ENCODE measurements around the gene POU6F2. TPM values are rescaled to one million over a fixed set of nuclear protein-coding genes. Genes with fewer than 3 reads are reported as not detected.

Gene POU6F2
- total and polyA plus RNA-seq, 7 donors: 0.01 TPM; not detected in 6

DNA sequence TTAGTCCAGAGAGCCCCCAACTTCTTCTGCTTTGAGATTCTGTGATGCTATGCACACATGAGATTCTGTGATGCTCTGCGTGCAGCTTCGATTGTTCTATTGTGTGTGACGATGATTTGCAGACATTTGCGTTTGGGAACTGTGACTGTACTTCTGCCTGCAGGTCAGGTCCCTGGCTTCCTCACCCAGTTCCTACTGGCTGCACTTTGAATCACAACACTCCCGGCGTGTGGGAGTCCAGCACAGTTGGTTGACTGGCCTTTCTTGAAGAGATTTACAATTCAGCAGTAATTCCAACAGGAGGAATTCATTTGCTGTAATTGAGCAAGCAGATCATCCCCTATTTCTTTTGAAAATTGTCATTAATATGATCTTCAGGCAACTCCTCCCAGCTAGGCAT lies 336.3 kb downstream of the POU6F2 start:
- ATAC-seq: no peak
- TF ChIP-seq, protein P1, sequence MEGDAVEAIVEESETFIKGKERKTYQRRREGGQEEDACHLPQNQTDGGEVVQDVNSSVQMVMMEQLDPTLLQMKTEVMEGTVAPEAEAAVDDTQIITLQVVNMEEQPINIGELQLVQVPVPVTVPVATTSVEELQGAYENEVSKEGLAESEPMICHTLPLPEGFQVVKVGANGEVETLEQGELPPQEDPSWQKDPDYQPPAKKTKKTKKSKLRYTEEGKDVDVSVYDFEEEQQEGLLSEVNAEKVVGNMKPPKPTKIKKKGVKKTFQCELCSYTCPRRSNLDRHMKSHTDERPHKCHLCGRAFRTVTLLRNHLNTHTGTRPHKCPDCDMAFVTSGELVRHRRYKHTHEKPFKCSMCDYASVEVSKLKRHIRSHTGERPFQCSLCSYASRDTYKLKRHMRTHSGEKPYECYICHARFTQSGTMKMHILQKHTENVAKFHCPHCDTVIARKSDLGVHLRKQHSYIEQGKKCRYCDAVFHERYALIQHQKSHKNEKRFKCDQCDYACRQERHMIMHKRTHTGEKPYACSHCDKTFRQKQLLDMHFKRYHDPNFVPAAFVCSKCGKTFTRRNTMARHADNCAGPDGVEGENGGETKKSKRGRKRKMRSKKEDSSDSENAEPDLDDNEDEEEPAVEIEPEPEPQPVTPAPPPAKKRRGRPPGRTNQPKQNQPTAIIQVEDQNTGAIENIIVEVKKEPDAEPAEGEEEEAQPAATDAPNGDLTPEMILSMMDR (IDR thresholded peaks at IDR 0.05): no peak
- 58 to 62% (median 60%) methylated on average over 6 of the region's 6 CpGs for WGBS, 3 donors

DNA sequence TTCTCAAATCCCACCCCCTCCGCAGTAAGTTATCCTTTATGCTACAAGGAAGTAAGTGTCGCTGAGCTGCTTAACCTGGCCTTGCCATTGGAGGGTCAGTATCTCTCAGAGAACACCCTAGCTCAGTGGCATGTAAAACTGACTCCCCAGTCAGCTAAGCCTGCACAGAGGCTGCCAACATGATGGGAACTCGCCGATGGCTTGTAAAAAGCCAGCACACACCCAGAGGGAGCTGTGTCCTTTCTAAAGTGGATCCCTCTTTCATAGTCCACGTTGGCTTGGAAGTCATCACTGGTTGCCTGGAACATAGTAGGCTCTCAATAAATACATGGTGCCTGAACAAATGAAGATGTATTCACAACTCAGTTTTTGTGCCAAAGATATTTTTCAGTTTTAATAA lies 339.4 kb downstream of the POU6F2 start:
- H3K36me3 ChIP-seq (ENCODE audit: insufficient read depth in 1 of 2, low read depth in 1 of 2): no peaks in the 10 kb centered on the region
- H3K4me3 ChIP-seq: no peak overlapping the region
- 54 to 57% (median 54%) methylated on average over 5 of the region's 5 CpGs for WGBS, 3 donors
- no peaks in the 10 kb centered on the region for H3K27me3 ChIP-seq (ENCODE audit: insufficient read depth in 3 of 3, low read length in 2 of 3)
- H3K27ac ChIP-seq: no peak overlapping the region
- no peaks in the 10 kb centered on the region for H3K4me1 ChIP-seq
- DNase-seq: no peak
- no peak for ATAC-seq
- intact Hi-C loops (cut with DNase I): no loop called here
- H3K9me3 ChIP-seq: no peaks in the 10 kb centered on the region
- TF ChIP-seq, protein P1 (IDR thresholded peaks at IDR 0.05): no peak

More for the DNA sequence above, 336.3 kb downstream of the POU6F2 start:
- H3K4me1 ChIP-seq: no peaks in the 10 kb centered on the region
- intact Hi-C loops (cut with DNase I): no loop called here
- H3K27me3 ChIP-seq (ENCODE audit: insufficient read depth in 3 of 3, low read length in 2 of 3): no peaks in the 10 kb centered on the region
- H3K9me3 ChIP-seq: no peaks in the 10 kb centered on the region
- no peak overlapping the region for H3K27ac ChIP-seq
- H3K36me3 ChIP-seq (ENCODE audit: insufficient read depth in 1 of 2, low read depth in 1 of 2): no peaks in the 10 kb centered on the region
- no peak overlapping the region for H3K4me3 ChIP-seq
- DNase-seq: no peak

DNA sequence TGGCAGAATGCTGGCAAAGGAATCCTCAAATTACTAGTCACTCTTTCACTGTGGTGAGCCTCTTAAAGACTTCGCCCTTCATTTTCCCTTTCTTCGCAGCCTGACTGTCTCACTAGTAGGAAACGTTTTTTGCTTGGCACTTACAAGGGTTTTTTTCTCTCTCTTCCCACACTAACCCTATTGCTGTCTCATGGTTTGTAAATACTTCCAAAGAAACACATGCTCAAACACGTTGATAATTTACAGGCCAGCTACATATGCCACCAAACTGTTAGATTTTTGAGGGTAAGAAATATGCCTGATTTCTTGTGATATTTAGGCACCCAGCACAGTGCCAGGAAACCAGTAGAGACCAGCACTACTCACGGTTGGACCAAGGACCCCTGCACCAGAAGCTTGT lies 340.2 kb downstream of the POU6F2 start:
- Histone ChIP-seq H3K9me3 (no peaks in the 10 kb centered on the region), H3K27me3 (ENCODE audit: insufficient read depth in 3 of 3, low read length in 2 of 3) (no peaks in the 10 kb centered on the region), H3K4me1 (no peaks in the 10 kb centered on the region), H3K27ac (no peak overlapping the region), H3K36me3 (ENCODE audit: insufficient read depth in 1 of 2, low read depth in 1 of 2) (no peaks in the 10 kb centered on the region), H3K4me3 (no peak overlapping the region)
- 59 to 74% (median 67%) methylated on average over 5 of the region's 5 CpGs for WGBS, 3 donors
- no peak for ATAC-seq
- TF ChIP-seq, protein P1 (IDR thresholded peaks at IDR 0.05): no peak
- intact Hi-C loops (cut with DNase I): no loop called here
- DNase-seq: no peak

DNA sequence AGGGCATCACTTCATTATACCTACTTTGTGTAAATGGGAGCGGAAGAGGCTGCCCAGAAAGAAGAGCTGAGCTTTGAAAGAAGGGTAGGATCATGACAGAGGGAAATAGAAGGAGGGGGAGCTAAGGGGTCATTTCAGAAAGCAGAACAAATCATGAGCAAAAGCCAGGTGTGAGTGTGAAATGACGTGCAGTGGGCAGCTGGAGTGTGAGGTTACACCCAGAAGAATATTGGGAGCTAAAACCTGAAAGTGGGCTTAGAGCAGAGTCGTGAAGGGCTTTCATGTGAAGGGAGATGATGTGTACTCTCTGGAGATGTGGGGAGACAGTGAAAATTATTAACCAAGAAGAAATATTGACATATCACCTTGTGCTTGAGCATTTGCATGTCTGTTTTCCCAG lies 343.5 kb downstream of the POU6F2 start:
- no peaks in the 10 kb centered on the region for H3K27me3 ChIP-seq (ENCODE audit: insufficient read depth in 3 of 3, low read length in 2 of 3)
- no peak overlapping the region for H3K27ac ChIP-seq
- no peak overlapping the region for H3K4me3 ChIP-seq
- H3K9me3 ChIP-seq: no peaks in the 10 kb centered on the region
- WGBS, 3 donors: 39 to 50% (median 43%) methylated on average over 3 of the region's 3 CpGs
- ATAC-seq: no peak
- intact Hi-C loops (cut with DNase I): no loop called here
- no peaks in the 10 kb centered on the region for H3K4me1 ChIP-seq
- no peak for DNase-seq
- TF ChIP-seq, protein P1 (IDR thresholded peaks at IDR 0.05): no peak
- H3K36me3 ChIP-seq (ENCODE audit: insufficient read depth in 1 of 2, low read depth in 1 of 2): no peaks in the 10 kb centered on the region

DNA sequence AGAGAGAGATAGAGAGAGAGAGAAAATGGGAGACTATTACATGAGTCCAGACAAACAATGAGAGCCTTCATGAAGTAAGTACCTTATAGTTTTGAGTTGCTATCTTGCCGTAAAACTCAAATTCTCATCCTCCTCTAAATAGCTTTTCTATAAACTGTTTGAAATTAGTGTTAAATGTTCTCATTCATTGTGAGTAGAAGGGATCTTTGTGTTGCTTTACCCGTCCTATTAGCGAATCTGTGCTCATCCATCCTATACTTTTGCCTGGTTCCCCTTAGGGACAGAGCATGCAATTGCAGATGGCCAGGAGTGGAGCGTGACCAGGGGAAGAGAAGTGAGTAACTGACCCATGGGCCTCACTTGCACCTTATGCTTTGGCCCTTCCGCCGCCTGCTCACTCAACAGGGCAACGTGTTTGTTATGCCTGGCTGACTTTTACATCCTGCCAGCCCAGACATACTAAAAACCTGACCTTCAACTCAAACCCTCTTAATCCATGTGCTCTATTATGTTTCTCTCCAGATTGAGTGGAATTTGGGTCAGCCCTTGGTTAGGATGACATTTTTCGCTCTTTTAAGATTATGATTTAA lies 344.3 kb downstream of the POU6F2 start:
- no peak overlapping the region for H3K4me3 ChIP-seq
- ATAC-seq (no peak), DNase-seq (no peak)
- 74 to 78% (median 75%) methylated on average over 8 of the region's 8 CpGs for WGBS, 3 donors
- TF ChIP-seq, protein P1 (IDR thresholded peaks at IDR 0.05): no peak
- intact Hi-C loops (cut with DNase I): no loop called here
- no peaks in the 10 kb centered on the region for H3K27me3 ChIP-seq (ENCODE audit: insufficient read depth in 3 of 3, low read length in 2 of 3)
- no peaks in the 10 kb centered on the region for H3K4me1 ChIP-seq
- no peaks in the 10 kb centered on the region for H3K36me3 ChIP-seq (ENCODE audit: insufficient read depth in 1 of 2, low read depth in 1 of 2)
- H3K9me3 ChIP-seq: no peaks in the 10 kb centered on the region
- no peak overlapping the region for H3K27ac ChIP-seq

All from psoas muscle (tissue), 8 donors.